Fibroblast of lung (primary cell): Measurements from ENCODE around the gene IFIT1.

ENCODE experiments used
- CTCF ChIP-seq, 2 donors: IDR thresholded peaks in 1 of 2; conservative IDR thresholded peaks in 1 of 2; 1 replicate in 1 of 2; 2 replicates in 1 of 2; pipeline ENCODE4 v1.5.1; 2011 to 2012; ENCODE audit warnings: low read length in 2 of 2, control low read depth in 1 of 2, inconsistent platforms in 1 of 2, low read depth in 1 of 2, mild to moderate bottlenecking in 1 of 2
- EZH2 ChIP-seq: IDR thresholded peaks from 2 replicates; pipeline ENCODE4 v1.5.1; 2012; ENCODE audit warnings: low read length, control low read depth, mild to moderate bottlenecking; ENCODE audit errors: missing control alignments

- TF ChIP-seq CTCF (conservative IDR thresholded peaks at IDR 0.05 in 1 of 2, IDR thresholded peaks at IDR 0.05 in 1 of 2; ENCODE audit: low read depth in 1 of 2, low read length in 2 of 2) (no peak), EZH2 (no peak)
Observed at GRCh38 chr10:89362929-89363328, 29.5 kb upstream of the IFIT1 start.
